NCI-H2196 (cell line): ENCODE data around the gene DOCK11.
"Not testable (repeated sequence)": the region's sequence is repeated elsewhere in the genome, so short reads cannot be mapped to it uniquely, and the experiment has no call there.

Experiments used
- DNase-seq: peaks from one replicate; lab custom pipeline; 2025; ENCODE audit not compliant: unreplicated experiment; lab: John Stamatoyannopoulos, UW

DOCK11 gene

GRCh38 chrX:118729042-118729652 is 233.5 kb downstream of the DOCK11 start:
- no peak for DNase-seq

DNA sequence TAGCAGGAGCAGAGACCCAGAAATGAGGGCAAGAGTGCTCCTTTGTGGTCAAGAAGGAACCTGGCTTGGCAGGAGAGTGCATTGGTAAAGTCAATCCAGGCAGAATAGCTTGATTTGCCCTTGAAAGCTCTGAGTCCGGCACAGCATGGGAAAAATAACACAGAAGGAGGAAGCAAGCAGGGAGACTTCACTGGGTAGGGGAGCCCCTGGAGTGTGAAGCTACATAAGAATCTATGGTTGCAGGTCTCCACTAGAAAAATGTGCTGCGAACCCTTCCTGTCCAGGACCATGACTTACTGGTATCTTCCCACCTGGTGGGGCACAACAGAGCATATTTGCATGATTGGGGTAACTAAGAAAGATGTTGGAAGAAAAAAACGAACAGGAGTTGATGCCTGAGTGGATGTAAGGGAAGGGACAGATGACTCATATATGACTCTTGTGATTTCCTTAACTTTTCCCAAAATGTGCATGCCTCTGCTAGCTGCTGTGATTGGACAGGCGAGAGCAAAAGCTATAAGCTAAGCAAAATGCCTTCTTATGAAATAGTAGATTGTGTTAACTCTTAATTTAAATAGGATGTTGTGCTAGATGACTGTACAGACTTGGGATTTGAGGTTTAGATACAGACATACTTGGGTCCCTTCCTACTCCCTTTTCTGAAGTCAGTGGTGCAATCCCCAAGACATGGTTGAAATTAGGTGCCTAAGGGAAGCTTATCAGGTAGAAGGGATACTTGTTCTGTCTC is 235.1 kb downstream of the DOCK11 start:
- no peak for DNase-seq

DNA sequence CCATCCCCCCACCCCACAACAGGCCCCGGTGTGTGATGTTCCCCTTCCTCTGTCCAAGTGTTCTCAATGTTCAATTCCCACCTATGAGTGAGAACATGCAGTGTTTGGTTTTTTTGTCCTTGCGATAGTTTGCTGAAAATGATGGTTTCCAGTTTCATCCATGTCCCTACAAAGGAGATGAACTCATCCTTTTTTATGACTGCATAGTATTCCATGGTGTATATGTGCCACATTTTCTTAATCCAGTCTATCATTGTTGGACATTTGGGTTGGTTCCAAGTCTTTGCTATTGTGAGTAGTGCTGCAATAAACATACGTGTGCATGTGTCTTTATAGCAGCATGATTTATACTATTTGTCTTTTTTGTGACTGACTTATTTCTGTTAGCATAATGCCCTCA is 236.9 kb downstream of the DOCK11 start:
- not testable (repeated sequence) for DNase-seq

DNA sequence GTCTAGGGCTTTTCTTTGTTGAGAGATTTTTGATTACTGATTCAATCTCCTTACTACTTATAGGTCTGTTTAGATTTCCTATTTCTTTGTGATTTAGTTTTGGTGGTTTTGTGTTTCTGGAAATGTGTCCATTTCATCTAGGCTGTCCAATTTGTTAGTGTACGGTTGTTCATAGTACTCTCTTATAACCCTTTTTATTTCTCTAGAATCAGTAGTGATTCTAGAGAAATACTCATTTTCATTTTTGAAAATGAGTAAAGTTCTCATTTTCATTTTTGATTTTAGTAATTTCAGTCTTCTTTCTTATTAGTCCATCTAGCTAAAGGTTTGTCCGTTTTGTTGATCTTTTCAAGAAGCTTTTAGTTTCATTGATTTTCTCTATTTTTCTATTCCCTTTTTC is 239.3 kb downstream of the DOCK11 start:
- DNase-seq = no peak
